Neuronal stem cell (in vitro differentiated cells): ENCODE results near the gene KAT5.
A peak's percentile ranks its signal among the peaks of the same experiment; 100 is the strongest.
"Not testable (repeated sequence)": the region's sequence is repeated elsewhere in the genome, so short reads cannot be mapped to it uniquely, and the experiment has no call there.

Source experiments
- DNase-seq: peaks from one replicate; pipeline ENCODE4 v3.0.0-alpha.2; 2013; ENCODE audit warnings: low spot score
- H2AFZ ChIP-seq: one replicate; pipeline ENCODE4 v1.6.1; 2013; ENCODE audit warnings: mild to moderate bottlenecking, low read length, inconsistent platforms
- H2AK5ac ChIP-seq: 2 replicates; pipeline ENCODE4 v1.6.1; 2013; ENCODE audit warnings: low read depth, mild to moderate bottlenecking, inconsistent platforms, low read length, moderate library complexity, mixed read lengths
- H2BK120ac ChIP-seq: 2 replicates; pipeline ENCODE4 v1.6.1; 2013; ENCODE audit warnings: low read depth, mild to moderate bottlenecking, inconsistent platforms, low read length, moderate library complexity, mixed read lengths
- H2BK12ac ChIP-seq: one replicate; pipeline ENCODE4 v1.6.1; 2013; ENCODE audit warnings: low read length, inconsistent platforms
- H2BK15ac ChIP-seq: 2 replicates; pipeline ENCODE4 v1.6.1; 2013; ENCODE audit warnings: mild to moderate bottlenecking, low read length, inconsistent platforms, mixed read lengths
- H2BK5ac ChIP-seq: one replicate; pipeline ENCODE4 v1.6.1; 2013; ENCODE audit warnings: inconsistent platforms, mild to moderate bottlenecking, low read length, moderate library complexity
- H3K14ac ChIP-seq: one replicate; pipeline ENCODE4 v1.6.1; 2013; ENCODE audit warnings: low read length, inconsistent platforms
- H3K18ac ChIP-seq: 2 replicates; pipeline ENCODE4 v1.6.1; 2013; ENCODE audit warnings: low read length, inconsistent platforms
- H3K23ac ChIP-seq: 2 replicates; pipeline ENCODE4 v1.6.1; 2013; ENCODE audit warnings: low read depth, mild to moderate bottlenecking, mixed read lengths, low read length, inconsistent platforms; ENCODE audit not compliant: poor library complexity
- H3K27ac ChIP-seq: replicated peaks from 3 replicates; pipeline ENCODE4 v1.5.1; 2013; ENCODE audit warnings: low read length, inconsistent platforms
- H3K27me3 ChIP-seq, 3 experiments: 2 replicates each; pipeline ENCODE4 v1.6.1; 2013; ENCODE audit warnings: low read length in 3 of 3, mild to moderate bottlenecking in 2 of 3, inconsistent platforms in 1 of 3, low read depth in 1 of 3, mixed read lengths in 1 of 3, moderate library complexity in 1 of 3; ENCODE audit not compliant: control insufficient read depth in 3 of 3, insufficient read depth in 3 of 3
- H3K36me3 ChIP-seq, 2 donors: replicated peaks in 1 of 2; 2 replicates each; pipeline ENCODE4 v1.6.1; 2013; ENCODE audit warnings: low read length in 2 of 2; ENCODE audit not compliant: control insufficient read depth in 2 of 2, insufficient read depth in 2 of 2
- H3K4ac ChIP-seq: 2 replicates; pipeline ENCODE4 v1.6.1; 2013; ENCODE audit warnings: inconsistent platforms, mild to moderate bottlenecking, low read length, moderate library complexity
- H3K4me1 ChIP-seq, 2 donors: 1 replicate in 1 of 2; 2 replicates in 1 of 2; pipeline ENCODE4 v1.6.1; 2013; ENCODE audit warnings: low read length in 2 of 2, low read depth in 1 of 2; ENCODE audit not compliant: control insufficient read depth in 2 of 2, insufficient read depth in 1 of 2
- H3K4me2 ChIP-seq: one replicate; pipeline ENCODE4 v1.6.1; 2013; ENCODE audit warnings: mild to moderate bottlenecking, low read length, inconsistent platforms; ENCODE audit not compliant: insufficient read depth, poor library complexity, severe bottlenecking
- H3K4me3 ChIP-seq, 2 donors: 2 replicates each; pipeline ENCODE4 v1.5.1; 2013; ENCODE audit warnings: low read length in 2 of 2, mild to moderate bottlenecking in 2 of 2, inconsistent platforms in 1 of 2, moderate library complexity in 1 of 2
- H3K79me1 ChIP-seq: one replicate; pipeline ENCODE4 v1.6.1; 2013; ENCODE audit warnings: low read depth, mild to moderate bottlenecking, inconsistent platforms, low read length, moderate library complexity
- H3K9ac ChIP-seq: one replicate; pipeline ENCODE4 v1.6.1; 2013; ENCODE audit warnings: mild to moderate bottlenecking, low read depth, low read length, inconsistent platforms; ENCODE audit not compliant: poor library complexity
- H3K9me3 ChIP-seq, 2 donors: replicated peaks in 1 of 2; 2 replicates each; pipeline versions ENCODE3 to v1.6.1; 2013; ENCODE audit warnings: low read length in 2 of 2, mild to moderate bottlenecking in 2 of 2, inconsistent platforms in 1 of 2, low read depth in 1 of 2, mixed read lengths in 1 of 2, moderate library complexity in 1 of 2; ENCODE audit not compliant: control insufficient read depth in 2 of 2, insufficient read depth in 1 of 2
- H4K8ac ChIP-seq: one replicate; pipeline ENCODE4 v1.6.1; 2013; ENCODE audit warnings: low read depth, mild to moderate bottlenecking, inconsistent platforms, low read length, moderate library complexity
- H4K91ac ChIP-seq: one replicate; pipeline ENCODE4 v1.6.1; 2013; ENCODE audit warnings: low read length, low read depth, mild to moderate bottlenecking, inconsistent platforms; ENCODE audit not compliant: poor library complexity
- WGBS, 2 donors: extraction: QIAGEN DNeasy Blood & Tissue Kit; methylation state at CpG; one replicate each; pipeline ENCODE4 v1.1.7; 2013; ENCODE audit warnings: missing lambda C conversion rate in 2 of 2, mixed read lengths in 1 of 2; ENCODE audit not compliant: insufficient read length in 2 of 2, insufficient replicate concordance in 1 of 2; ENCODE audit errors: extremely low coverage in 2 of 2; 5-methylcytosine and 5-hydroxymethylcytosine counted together

The KAT5 gene

DNA sequence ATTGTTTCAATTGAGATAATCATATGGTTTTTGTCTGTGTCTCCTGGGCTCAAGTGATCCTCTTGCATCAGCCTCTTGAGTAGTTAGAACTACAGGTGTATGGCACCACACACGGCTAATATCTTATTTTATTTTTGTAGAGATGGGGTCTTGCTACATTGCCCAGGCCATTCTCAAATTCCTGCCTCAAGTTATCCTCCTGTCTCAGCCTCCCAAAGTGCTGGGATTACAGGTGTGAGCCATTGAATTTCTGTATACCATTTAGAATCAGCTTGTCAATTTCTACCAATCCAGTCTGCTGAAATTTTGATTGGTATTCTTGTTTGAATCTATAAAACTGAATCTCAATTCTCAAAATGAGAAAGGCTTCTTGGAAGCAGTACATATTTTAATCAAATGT lies 10.4 kb upstream of the KAT5 start:
- H3K27ac ChIP-seq, result no peak overlapping the region
- H4K91ac ChIP-seq, result no peak overlapping the region
- H3K23ac ChIP-seq, result no peak overlapping the region
- no peak overlapping the region for H2BK5ac ChIP-seq
- no peak overlapping the region for H3K4me2 ChIP-seq
- no peak overlapping the region for H2AFZ ChIP-seq
- no peaks in the 10 kb centered on the region for H3K4me1 ChIP-seq
- no peaks in the 10 kb centered on the region for H3K79me1 ChIP-seq
- H3K9ac ChIP-seq, result no peak overlapping the region
- H3K4me3 ChIP-seq, result no peak overlapping the region
- no peak overlapping the region for H3K18ac ChIP-seq
- H3K14ac ChIP-seq, result no peak overlapping the region
- no CpG with 5 or more reads among the region's 1 CpG for WGBS, 2 donors
- no peak overlapping the region for H2AK5ac ChIP-seq
- no peak for DNase-seq
- H3K4ac ChIP-seq, result no peak overlapping the region
- no peaks in the 10 kb centered on the region for H3K36me3 ChIP-seq
- no peak overlapping the region for H2BK12ac ChIP-seq
- H2BK120ac ChIP-seq, result no peak overlapping the region
- peaks cover 0 to 16% (median 0%) of the 10 kb centered on the region in 3 experiments for H3K27me3 ChIP-seq
- peaks cover 6 to 9% of the 10 kb centered on the region in 2 donors for H3K9me3 ChIP-seq
- no peak overlapping the region for H4K8ac ChIP-seq
- no peak overlapping the region for H2BK15ac ChIP-seq

DNA sequence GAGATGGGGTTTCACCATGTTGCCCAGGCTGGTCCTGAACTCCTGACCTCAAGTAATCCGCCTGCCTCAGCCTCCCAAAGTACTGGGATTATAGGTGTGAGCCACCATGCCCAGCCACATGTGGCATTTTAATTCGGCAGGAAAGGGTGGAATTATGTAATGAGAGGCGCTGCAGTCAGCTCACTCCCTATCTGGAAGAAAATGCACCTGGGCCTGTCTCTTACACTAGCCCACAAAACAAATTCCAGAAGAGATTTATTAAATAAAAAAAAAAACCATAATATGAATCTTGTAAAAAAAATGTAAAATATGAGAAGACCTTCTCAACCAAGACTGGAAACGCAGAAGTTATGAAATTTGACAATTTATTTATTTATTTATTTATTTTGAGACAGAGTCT lies 8.2 kb upstream of the KAT5 start:
- H2BK120ac ChIP-seq, result no peak overlapping the region
- H4K91ac ChIP-seq, result no peak overlapping the region
- no peak overlapping the region for H3K4me3 ChIP-seq
- H3K79me1 ChIP-seq, result no peaks in the 10 kb centered on the region
- no peak overlapping the region for H2AK5ac ChIP-seq
- no peak overlapping the region for H2BK15ac ChIP-seq
- no peak overlapping the region for H2BK12ac ChIP-seq
- no peak overlapping the region for H3K9ac ChIP-seq
- H3K14ac ChIP-seq, result no peak overlapping the region
- WGBS, 2 donors, result no CpG with 5 or more reads among the region's 4 CpGs
- H4K8ac ChIP-seq, result no peak overlapping the region
- peaks cover 8 to 9% of the 10 kb centered on the region in 2 donors for H3K9me3 ChIP-seq
- H3K23ac ChIP-seq, result no peak overlapping the region
- no peak overlapping the region for H2AFZ ChIP-seq
- no peak for DNase-seq
- H3K4me2 ChIP-seq, result no peak overlapping the region
- no peaks in the 10 kb centered on the region for H3K4me1 ChIP-seq
- H3K27me3 ChIP-seq, result peaks cover 0 to 16% (median 2%) of the 10 kb centered on the region in 3 experiments
- H3K27ac ChIP-seq, result no peak overlapping the region
- no peak overlapping the region for H3K4ac ChIP-seq
- H3K18ac ChIP-seq, result no peak overlapping the region
- H2BK5ac ChIP-seq, result no peak overlapping the region
- H3K36me3 ChIP-seq, result no peaks in the 10 kb centered on the region

DNA sequence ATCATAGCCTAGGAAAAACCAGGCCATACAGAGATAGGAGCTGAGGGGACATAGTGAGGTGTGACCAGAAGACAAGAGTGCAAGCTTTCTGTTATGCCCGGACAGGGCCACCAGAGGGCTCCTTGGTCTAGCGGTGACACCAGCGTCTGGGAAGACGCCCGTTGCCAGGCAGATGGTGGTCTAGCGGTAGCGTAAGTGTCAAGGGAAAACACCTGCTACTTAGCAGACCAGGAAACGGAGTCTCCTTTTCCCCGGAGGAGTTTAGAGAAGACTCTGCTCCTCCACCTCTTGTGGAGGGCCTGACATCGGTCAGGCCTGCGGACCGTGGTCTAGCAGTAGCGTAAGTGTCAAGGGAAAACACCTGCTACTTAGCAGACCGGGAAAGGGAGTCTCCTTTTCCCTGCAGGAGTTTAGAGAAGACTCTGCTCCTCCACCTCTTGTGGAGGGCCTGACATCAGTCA lies 5.7 kb upstream of the KAT5 start:
- H3K14ac ChIP-seq, H3K36me3 ChIP-seq, H3K4me3 ChIP-seq, H2BK120ac ChIP-seq, H2BK5ac ChIP-seq, H3K9ac ChIP-seq, H3K79me1 ChIP-seq, H3K27ac ChIP-seq, H4K91ac ChIP-seq, H3K4ac ChIP-seq, H3K23ac ChIP-seq, H2AK5ac ChIP-seq, H4K8ac ChIP-seq, H3K4me1 ChIP-seq, H3K9me3 ChIP-seq, H2BK12ac ChIP-seq, H3K18ac ChIP-seq, H3K4me2 ChIP-seq, H2BK15ac ChIP-seq: not testable (repeated sequence)
- no CpG with 5 or more reads among the region's 14 CpGs for WGBS, 2 donors
- peak overlapping the region; percentile 64 for H2AFZ ChIP-seq
- peak; percentile 27 for DNase-seq
- peaks cover 0 to 13% (median 2%) of the 10 kb centered on the region in 3 experiments for H3K27me3 ChIP-seq

DNA sequence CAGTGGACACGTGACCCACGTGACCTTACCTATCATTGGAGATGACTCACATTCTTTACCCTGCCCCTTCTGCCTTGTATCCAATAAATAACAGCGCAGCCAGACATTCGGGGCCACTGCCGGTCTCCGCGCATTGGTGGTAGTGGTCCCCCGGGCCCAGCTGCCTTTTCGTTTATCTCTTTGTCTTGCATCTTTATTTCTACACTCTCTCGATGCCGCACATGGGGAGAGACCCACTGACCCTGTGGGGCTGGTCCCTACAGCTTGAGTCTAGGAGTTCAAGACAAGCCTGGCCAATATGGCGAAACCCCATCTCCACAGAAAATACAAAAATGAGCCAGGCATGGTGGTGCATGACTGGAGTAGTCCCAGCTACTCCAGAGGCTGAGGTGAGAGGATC lies 5.0 kb upstream of the KAT5 start:
- H2BK120ac ChIP-seq, H2AFZ ChIP-seq, H2BK15ac ChIP-seq, H3K27ac ChIP-seq, H3K14ac ChIP-seq, H3K4me1 ChIP-seq, H3K79me1 ChIP-seq, H4K8ac ChIP-seq, H3K36me3 ChIP-seq, H3K9ac ChIP-seq, H2BK12ac ChIP-seq, H3K4me3 ChIP-seq, H2AK5ac ChIP-seq, H2BK5ac ChIP-seq, H3K23ac ChIP-seq, H3K4ac ChIP-seq, H4K91ac ChIP-seq, H3K4me2 ChIP-seq, H3K9me3 ChIP-seq, DNase-seq, H3K18ac ChIP-seq: not testable (repeated sequence)
- H3K27me3 ChIP-seq, result peaks cover 0 to 13% (median 2%) of the 10 kb centered on the region in 3 experiments
- WGBS, 2 donors, result no CpG with 5 or more reads among the region's 12 CpGs
